ENCODE data around the gene SYK. TPM values are rescaled to one million over a fixed set of nuclear protein-coding genes. Genes with fewer than 3 reads are reported as not detected.

Gene SYK
- total RNA-seq, 1 donor from 2014 or later = 15.0 TPM

DNA sequence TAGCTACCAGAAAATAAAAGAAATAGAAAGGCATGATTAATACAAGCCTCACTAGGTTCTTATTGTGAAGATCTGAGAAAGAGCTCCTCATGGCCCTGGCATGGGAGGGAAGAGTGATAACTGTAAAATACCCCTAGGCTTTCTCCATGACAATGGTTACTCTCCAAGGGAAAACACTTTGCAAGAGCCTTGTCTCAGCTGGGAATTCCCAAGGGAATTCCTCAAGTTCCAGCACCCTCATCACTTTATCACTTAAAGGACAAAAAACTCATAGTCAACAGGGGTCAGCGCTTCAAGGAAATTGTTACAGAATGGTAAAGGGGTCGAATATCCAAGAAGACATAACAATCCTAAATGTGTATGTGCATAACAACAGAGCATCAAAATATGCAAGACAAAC lies 21.2 kb downstream of the SYK start:
- Histone ChIP-seq H3K27me3 (ENCODE audit: control insufficient read depth, insufficient read depth, low read length) (no peaks in the 10 kb centered on the region), H3K4me3 (ENCODE audit: low read depth, low read length) (no peak overlapping the region), H3K36me3 (ENCODE audit: control insufficient read depth, insufficient read depth, low read length) (no peaks in the 10 kb centered on the region)
- no peak for DNase-seq (ENCODE audit: low read depth)
- no peak for TF ChIP-seq CTCF (IDR thresholded peaks at IDR 0.05; ENCODE audit: insufficient read depth, low read length, poor library complexity, severe bottlenecking)

DNA sequence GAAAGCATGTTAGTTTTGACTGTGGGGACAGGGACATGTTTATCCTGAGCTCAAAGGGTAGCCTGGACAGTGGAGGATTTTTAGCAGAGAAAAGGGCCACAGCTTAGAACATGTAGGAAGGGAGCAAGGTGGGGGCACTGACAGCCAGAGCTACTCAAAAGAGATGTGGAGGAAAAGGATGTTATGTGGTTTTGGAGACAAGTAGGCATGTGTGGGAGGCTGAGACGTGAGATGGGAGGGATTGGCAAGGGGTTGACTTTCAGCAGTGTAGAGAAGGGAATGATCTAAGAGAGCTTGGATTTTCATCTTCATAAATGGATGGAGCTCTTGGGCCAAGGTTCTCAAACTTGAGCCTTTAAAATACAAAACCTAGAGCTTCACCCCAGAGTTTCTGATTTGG lies 24.0 kb downstream of the SYK start:
- no peaks in the 10 kb centered on the region for H3K36me3 ChIP-seq (ENCODE audit: control insufficient read depth, insufficient read depth, low read length)
- no peak overlapping the region for H3K4me3 ChIP-seq (ENCODE audit: low read depth, low read length)
- DNase-seq (ENCODE audit: low read depth) = no peak
- H3K27me3 ChIP-seq (ENCODE audit: control insufficient read depth, insufficient read depth, low read length) = no peaks in the 10 kb centered on the region
- TF ChIP-seq CTCF (IDR thresholded peaks at IDR 0.05; ENCODE audit: insufficient read depth, low read length, poor library complexity, severe bottlenecking) = no peak

- TF ChIP-seq CTCF (IDR thresholded peaks at IDR 0.05; ENCODE audit: insufficient read depth, low read length, poor library complexity, severe bottlenecking) = no peak
- DNase-seq (ENCODE audit: low read depth) = no peak
- H3K36me3 ChIP-seq (ENCODE audit: control insufficient read depth, insufficient read depth, low read length) = no peaks in the 10 kb centered on the region
- no peaks in the 10 kb centered on the region for H3K27me3 ChIP-seq (ENCODE audit: control insufficient read depth, insufficient read depth, low read length)
- H3K4me3 ChIP-seq (ENCODE audit: low read depth, low read length) = no peak overlapping the region
Observed at GRCh38 chr9:90826326-90827020, 24.9 kb downstream of the SYK start.

GRCh38 chr9:90827181-90827871 lies 25.7 kb downstream of the SYK start:
- no peak for TF ChIP-seq CTCF (IDR thresholded peaks at IDR 0.05; ENCODE audit: insufficient read depth, low read length, poor library complexity, severe bottlenecking)
- no peak for DNase-seq (ENCODE audit: low read depth)
- H3K4me3 ChIP-seq (ENCODE audit: low read depth, low read length) = no peak overlapping the region
- no peaks in the 10 kb centered on the region for H3K36me3 ChIP-seq (ENCODE audit: control insufficient read depth, insufficient read depth, low read length)
- no peaks in the 10 kb centered on the region for H3K27me3 ChIP-seq (ENCODE audit: control insufficient read depth, insufficient read depth, low read length)

DNA sequence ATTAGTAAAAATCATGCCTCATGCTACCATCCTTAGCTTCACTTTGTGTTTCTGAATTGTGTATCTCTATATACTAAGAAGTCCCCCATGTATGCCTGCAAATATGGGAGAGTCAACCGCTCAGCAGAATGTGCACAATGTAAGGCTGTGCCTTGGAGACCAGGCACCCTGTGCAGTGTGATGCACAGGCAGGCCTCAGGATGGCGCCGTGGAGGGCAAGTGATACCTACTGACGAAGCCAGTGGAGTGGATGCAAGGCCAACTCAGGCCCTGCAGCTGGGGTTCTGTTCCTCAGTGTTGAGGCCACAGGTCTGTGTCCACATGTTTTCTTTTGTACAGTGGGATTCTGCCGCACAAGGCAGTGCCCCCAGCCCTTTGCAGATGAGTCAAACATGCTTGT lies 28.4 kb downstream of the SYK start:
- Histone ChIP-seq H3K36me3 (ENCODE audit: control insufficient read depth, insufficient read depth, low read length) (no peaks in the 10 kb centered on the region), H3K27me3 (ENCODE audit: control insufficient read depth, insufficient read depth, low read length) (no peaks in the 10 kb centered on the region), H3K4me3 (ENCODE audit: low read depth, low read length) (no peak overlapping the region)
- DNase-seq (ENCODE audit: low read depth) = no peak
- TF ChIP-seq CTCF (IDR thresholded peaks at IDR 0.05; ENCODE audit: insufficient read depth, low read length, poor library complexity, severe bottlenecking) = no peak

Data from kidney epithelial cell (primary cell).